Progenitor cell of endocrine pancreas (in vitro differentiated cells): Measurements from ENCODE around the gene ERRFI1. TPM values are rescaled to one million over a fixed set of nuclear protein-coding genes. Genes with fewer than 3 reads are reported as not detected.

Source experiments
- DNase-seq: peaks from one replicate; pipeline ENCODE4 v3.0.0; 2021; ENCODE audit warnings: low spot score; ENCODE audit not compliant: unreplicated experiment
- H3K27ac Mint-ChIP-seq: 2 replicates; pipeline ENCODE4 v1.8.0; 2021; ENCODE audit warnings: mild to moderate bottlenecking, moderate library complexity, mixed read lengths
- H3K27me3 Mint-ChIP-seq: 2 replicates; pipeline ENCODE4 v1.8.0; 2021; ENCODE audit warnings: mixed read lengths
- H3K36me3 Mint-ChIP-seq: 2 replicates; pipeline ENCODE4 v1.8.0; 2022; ENCODE audit warnings: mixed read lengths; ENCODE audit not compliant: insufficient read depth
- H3K4me1 Mint-ChIP-seq: 2 replicates; pipeline ENCODE4 v1.8.0; 2021; ENCODE audit warnings: low read depth, mixed read lengths
- H3K4me3 Mint-ChIP-seq: 2 replicates; pipeline ENCODE4 v1.8.0; 2021; ENCODE audit warnings: low read depth, mild to moderate bottlenecking, moderate library complexity, mixed read lengths
- H3K9me3 Mint-ChIP-seq: 2 replicates; pipeline ENCODE4 v1.8.0; 2021; ENCODE audit warnings: low read depth, mixed read lengths
- total RNA-seq: library from RNA; stranded (reverse); gene quantifications from 2 replicates; pipeline ENCODE4 v1.2.1, GENCODE V29; 2021
- TF ChIP-seq, protein P1 (sequence below): fragments of 200-600 bp; sonication (generic); IDR thresholded peaks from one replicate; pipeline ENCODE4 v1.5.0; 2021; ENCODE audit warnings: antibody characterized with exemption, mild to moderate bottlenecking; ENCODE audit not compliant: unreplicated experiment

The ERRFI1 gene
- total RNA-seq, 1 donor from 2014 or later = 138 TPM

DNA sequence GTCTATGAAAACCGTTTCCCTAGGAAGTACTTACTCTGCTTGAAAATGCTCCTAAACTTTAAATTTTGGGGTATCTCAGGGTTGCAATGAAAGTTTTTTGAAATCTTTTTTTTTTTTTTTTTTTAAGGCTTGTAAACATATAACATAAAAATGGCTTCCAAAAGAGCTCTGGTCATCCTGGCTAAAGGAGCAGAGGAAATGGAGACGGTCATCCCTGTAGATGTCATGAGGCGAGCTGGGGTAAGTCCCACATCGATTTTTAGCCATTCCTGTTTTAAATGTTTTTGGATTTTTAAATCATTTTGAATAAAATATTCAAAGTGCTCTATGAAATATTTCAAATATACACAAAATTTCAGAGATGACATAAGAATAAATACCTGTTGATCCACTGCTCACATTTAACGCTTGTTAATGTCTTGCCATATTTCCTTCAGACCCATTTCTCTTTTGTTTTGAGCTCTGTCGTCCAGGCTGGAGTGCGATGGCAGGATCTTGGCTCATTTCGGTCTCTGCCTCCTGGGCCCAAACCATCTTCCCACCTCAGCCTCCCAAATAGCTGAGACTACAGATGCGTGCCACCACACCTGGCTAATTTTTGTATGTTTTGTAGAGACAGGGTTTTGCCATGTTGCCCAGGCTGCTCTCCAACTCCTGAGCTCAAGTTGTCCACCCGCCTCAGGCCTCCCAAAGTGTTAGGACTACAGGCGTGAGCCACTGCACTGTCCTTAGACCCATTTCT, 63.3 kb downstream of the ERRFI1 start:
- H3K9me3 Mint-ChIP-seq = no peaks in the 10 kb centered on the region
- H3K4me1 Mint-ChIP-seq = peaks cover 14% of the 10 kb centered on the region
- TF ChIP-seq, protein P1, sequence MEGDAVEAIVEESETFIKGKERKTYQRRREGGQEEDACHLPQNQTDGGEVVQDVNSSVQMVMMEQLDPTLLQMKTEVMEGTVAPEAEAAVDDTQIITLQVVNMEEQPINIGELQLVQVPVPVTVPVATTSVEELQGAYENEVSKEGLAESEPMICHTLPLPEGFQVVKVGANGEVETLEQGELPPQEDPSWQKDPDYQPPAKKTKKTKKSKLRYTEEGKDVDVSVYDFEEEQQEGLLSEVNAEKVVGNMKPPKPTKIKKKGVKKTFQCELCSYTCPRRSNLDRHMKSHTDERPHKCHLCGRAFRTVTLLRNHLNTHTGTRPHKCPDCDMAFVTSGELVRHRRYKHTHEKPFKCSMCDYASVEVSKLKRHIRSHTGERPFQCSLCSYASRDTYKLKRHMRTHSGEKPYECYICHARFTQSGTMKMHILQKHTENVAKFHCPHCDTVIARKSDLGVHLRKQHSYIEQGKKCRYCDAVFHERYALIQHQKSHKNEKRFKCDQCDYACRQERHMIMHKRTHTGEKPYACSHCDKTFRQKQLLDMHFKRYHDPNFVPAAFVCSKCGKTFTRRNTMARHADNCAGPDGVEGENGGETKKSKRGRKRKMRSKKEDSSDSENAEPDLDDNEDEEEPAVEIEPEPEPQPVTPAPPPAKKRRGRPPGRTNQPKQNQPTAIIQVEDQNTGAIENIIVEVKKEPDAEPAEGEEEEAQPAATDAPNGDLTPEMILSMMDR = no peak
- H3K36me3 Mint-ChIP-seq = peaks cover 13% of the 10 kb centered on the region
- no peak for DNase-seq
- H3K4me3 Mint-ChIP-seq = peak overlapping the region; percentile 95
- peak overlapping the region; percentile 93 for H3K27ac Mint-ChIP-seq
- no peaks in the 10 kb centered on the region for H3K27me3 Mint-ChIP-seq

DNA sequence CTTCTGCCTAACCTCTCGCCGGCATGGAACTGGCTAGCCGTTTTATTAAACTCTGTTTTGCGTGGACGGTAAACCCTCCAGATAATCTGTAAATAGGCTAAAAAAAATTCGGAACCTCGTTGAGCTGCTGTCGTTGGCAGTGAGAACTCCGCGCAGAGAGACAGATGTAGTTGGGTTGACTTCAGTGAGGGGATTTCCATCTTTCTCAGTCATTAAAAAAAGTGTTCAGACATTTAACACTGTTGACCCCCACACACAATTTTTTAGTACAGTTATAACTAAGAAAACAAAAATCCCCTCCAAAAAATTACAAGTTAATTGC, 64.1 kb downstream of the ERRFI1 start:
- Mint-ChIP-seq H3K4me1 (peaks cover 14% of the 10 kb centered on the region), H3K36me3 (peaks cover 11% of the 10 kb centered on the region), H3K27me3 (no peaks in the 10 kb centered on the region), H3K4me3 (peak overlapping the region; percentile 95), H3K9me3 (no peaks in the 10 kb centered on the region), H3K27ac (peak overlapping the region; percentile 93)
- TF ChIP-seq, protein P1 = no peak
- no peak for DNase-seq

Other genes with a start within 250 kb of the ERRFI1 start
- gene PER3, start 242.0 kb downstream of the ERRFI1 start, total RNA-seq = 2.6 and 2.9 TPM in 2 replicates
- not detected in 2 replicates for gene UTS2, start 173.2 kb downstream of the ERRFI1 start, total RNA-seq
- 0.27 and 0.60 TPM in 2 replicates for gene TNFRSF9, start 85.5 kb downstream of the ERRFI1 start, total RNA-seq
- gene PARK7, start 64.6 kb downstream of the ERRFI1 start, total RNA-seq = 218 and 229 TPM in 2 replicates